Endodermal cell (in vitro differentiated cells): ENCODE data around the gene WDR87. TPM values are rescaled to one million over a fixed set of nuclear protein-coding genes. Genes with fewer than 3 reads are reported as not detected.

Experiments
- DNase-seq: peaks from one replicate; pipeline ENCODE4 v3.0.0-alpha.2; 2017
- H3K27ac ChIP-seq: 2 replicates; pipeline ENCODE4 v1.5.1; 2013; ENCODE audit warnings: mild to moderate bottlenecking, low read depth, low read length, moderate library complexity
- H3K27me3 ChIP-seq: 2 replicates; pipeline ENCODE4 v1.6.1; 2013; ENCODE audit warnings: mild to moderate bottlenecking, low read length, moderate library complexity; ENCODE audit not compliant: insufficient read depth, control insufficient read depth, poor library complexity, severe bottlenecking
- H3K36me3 ChIP-seq: 2 replicates; pipeline ENCODE4 v1.7.0; 2013; ENCODE audit warnings: mild to moderate bottlenecking, low read length, moderate library complexity; ENCODE audit not compliant: control insufficient read depth, insufficient read depth
- H3K4me1 ChIP-seq: one replicate; pipeline ENCODE4 v1.7.0; 2013; ENCODE audit warnings: low read length; ENCODE audit not compliant: control insufficient read depth, insufficient read depth
- H3K4me3 ChIP-seq: 2 replicates; pipeline ENCODE4 v1.5.1; 2013; ENCODE audit warnings: mild to moderate bottlenecking, low read length, moderate library complexity
- H3K9ac ChIP-seq: 2 replicates; pipeline ENCODE4 v1.6.1; 2013; ENCODE audit warnings: mild to moderate bottlenecking, low read length, moderate library complexity; ENCODE audit not compliant: poor library complexity, severe bottlenecking; ENCODE audit errors: extremely low read depth
- H3K9me3 ChIP-seq: 2 replicates; pipeline ENCODE4 v1.6.1; 2013; ENCODE audit warnings: mild to moderate bottlenecking, low read length, moderate library complexity; ENCODE audit not compliant: control insufficient read depth
- H3K27ac Mint-ChIP-seq: 2 replicates; pipeline ENCODE4 v1.8.0; 2020; ENCODE audit warnings: mixed read lengths
- H3K27me3 Mint-ChIP-seq: 2 replicates; pipeline ENCODE4 v1.8.0; 2021; ENCODE audit warnings: mild to moderate bottlenecking, mixed read lengths; ENCODE audit not compliant: insufficient read depth
- H3K36me3 Mint-ChIP-seq: 2 replicates; pipeline ENCODE4 v1.8.0; 2020; ENCODE audit warnings: low read depth, mixed read lengths
- H3K4me1 Mint-ChIP-seq: 2 replicates; pipeline ENCODE4 v1.8.0; 2020; ENCODE audit warnings: mixed read lengths
- H3K4me3 Mint-ChIP-seq: 2 replicates; pipeline ENCODE4 v1.8.0; 2020; ENCODE audit warnings: mild to moderate bottlenecking, moderate library complexity, mixed read lengths
- H3K9me3 Mint-ChIP-seq: 2 replicates; pipeline ENCODE4 v1.8.0; 2020; ENCODE audit warnings: mild to moderate bottlenecking, mixed read lengths
- WGBS, 2 experiments: methylation state at CpG; one replicate each; pipeline versions ENCODE4 v1.1.5 to v1.1.7; 2013; ENCODE audit warnings: missing lambda C conversion rate in 2 of 2, mixed read lengths in 1 of 2; ENCODE audit not compliant: insufficient coverage in 1 of 2, insufficient read length in 1 of 2; 5-methylcytosine and 5-hydroxymethylcytosine counted together
- total RNA-seq, 2 donors: library from RNA; stranded (reverse); fragmentation: NEBNext Ultra II Directional in 1 of 2; extraction: Animal tissue kit (Norgen Biotek cat#: 25700) in 1 of 2; gene quantifications; 2 replicates in 1 of 2; 3 replicates in 1 of 2; pipeline ENCODE4 v1.2.1, GENCODE V29; 2021
- TF ChIP-seq, protein P1 (sequence below): fragments of 200-600 bp; sonication (generic); conservative IDR thresholded peaks from 2 replicates; pipeline ENCODE4 v1.5.0; 2021; ENCODE audit warnings: antibody characterized with exemption, mild to moderate bottlenecking

WDR87 gene
- total RNA-seq, 2 donors from 2014 or later, result not detected

DNA sequence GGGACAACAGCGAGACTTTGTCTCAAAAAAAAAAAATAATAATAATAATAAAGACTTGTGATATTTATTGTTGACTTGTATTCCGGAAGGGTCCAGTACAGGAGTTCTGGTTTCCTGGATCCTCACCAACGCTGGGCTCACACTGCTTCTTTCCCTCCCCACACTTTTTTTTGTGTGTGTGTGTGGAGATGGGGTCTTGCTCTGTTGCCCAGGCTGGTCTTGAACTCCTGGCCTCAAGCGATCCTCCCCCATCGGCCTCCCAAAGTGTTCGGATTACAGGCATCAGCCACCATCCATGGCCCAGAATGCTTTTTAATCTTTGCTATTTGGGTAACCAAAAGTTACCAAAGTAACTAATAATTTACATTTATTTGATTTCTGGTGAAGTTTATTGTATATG lies 39.7 kb upstream of the WDR87 start:
- no peak overlapping the region for H3K4me3 Mint-ChIP-seq
- H3K27me3 Mint-ChIP-seq, result no peaks in the 10 kb centered on the region
- H3K27ac Mint-ChIP-seq, result no peak overlapping the region
- Histone ChIP-seq H3K27ac (no peak overlapping the region), H3K9ac (no peak overlapping the region), H3K4me3 (no peak overlapping the region), H3K4me1 (peaks cover 6% of the 10 kb centered on the region), H3K36me3 (no peaks in the 10 kb centered on the region), H3K9me3 (no peaks in the 10 kb centered on the region), H3K27me3 (no peaks in the 10 kb centered on the region)
- WGBS, 2 experiments, result 100% methylated on average over 5 of the region's 6 CpGs; no CpG with 5 or more reads in 1 of the 2 experiments
- H3K9me3 Mint-ChIP-seq, result no peaks in the 10 kb centered on the region
- H3K4me1 Mint-ChIP-seq, result peaks cover 12% of the 10 kb centered on the region
- TF ChIP-seq, protein P1, sequence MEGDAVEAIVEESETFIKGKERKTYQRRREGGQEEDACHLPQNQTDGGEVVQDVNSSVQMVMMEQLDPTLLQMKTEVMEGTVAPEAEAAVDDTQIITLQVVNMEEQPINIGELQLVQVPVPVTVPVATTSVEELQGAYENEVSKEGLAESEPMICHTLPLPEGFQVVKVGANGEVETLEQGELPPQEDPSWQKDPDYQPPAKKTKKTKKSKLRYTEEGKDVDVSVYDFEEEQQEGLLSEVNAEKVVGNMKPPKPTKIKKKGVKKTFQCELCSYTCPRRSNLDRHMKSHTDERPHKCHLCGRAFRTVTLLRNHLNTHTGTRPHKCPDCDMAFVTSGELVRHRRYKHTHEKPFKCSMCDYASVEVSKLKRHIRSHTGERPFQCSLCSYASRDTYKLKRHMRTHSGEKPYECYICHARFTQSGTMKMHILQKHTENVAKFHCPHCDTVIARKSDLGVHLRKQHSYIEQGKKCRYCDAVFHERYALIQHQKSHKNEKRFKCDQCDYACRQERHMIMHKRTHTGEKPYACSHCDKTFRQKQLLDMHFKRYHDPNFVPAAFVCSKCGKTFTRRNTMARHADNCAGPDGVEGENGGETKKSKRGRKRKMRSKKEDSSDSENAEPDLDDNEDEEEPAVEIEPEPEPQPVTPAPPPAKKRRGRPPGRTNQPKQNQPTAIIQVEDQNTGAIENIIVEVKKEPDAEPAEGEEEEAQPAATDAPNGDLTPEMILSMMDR, result no peak
- peaks cover 6% of the 10 kb centered on the region for H3K36me3 Mint-ChIP-seq
- no peak for DNase-seq

DNA sequence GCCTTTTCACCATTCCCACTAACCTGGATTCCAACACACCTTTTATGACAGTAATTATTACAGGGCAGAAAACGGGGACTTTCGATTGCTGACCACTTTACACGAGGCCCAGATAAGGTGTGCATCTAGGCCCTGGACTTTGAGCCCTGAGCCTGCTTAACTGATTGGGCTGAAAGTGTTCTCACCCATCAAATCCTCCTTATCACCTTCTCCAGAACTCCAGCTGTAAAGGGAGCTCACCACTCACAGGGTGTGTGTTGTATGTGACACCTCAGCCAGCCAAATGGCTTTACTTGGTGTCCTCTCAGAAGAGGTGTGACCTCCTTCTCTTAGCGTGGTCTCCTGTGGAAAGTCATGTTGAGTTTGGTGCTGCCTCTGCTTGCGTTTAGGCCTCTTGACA lies 37.1 kb upstream of the WDR87 start:
- Histone ChIP-seq H3K27me3 (no peaks in the 10 kb centered on the region), H3K4me3 (no peak overlapping the region), H3K36me3 (no peaks in the 10 kb centered on the region), H3K9ac (no peak overlapping the region), H3K27ac (no peak overlapping the region), H3K4me1 (peaks cover 6% of the 10 kb centered on the region), H3K9me3 (no peaks in the 10 kb centered on the region)
- H3K9me3 Mint-ChIP-seq, result peaks cover 3% of the 10 kb centered on the region
- peaks cover 17% of the 10 kb centered on the region for H3K4me1 Mint-ChIP-seq
- TF ChIP-seq, protein P1, result no peak
- WGBS, 2 experiments, result 88 to 90% methylated on average over 5 of the region's 5 CpGs
- no peaks in the 10 kb centered on the region for H3K27me3 Mint-ChIP-seq
- H3K4me3 Mint-ChIP-seq, result no peak overlapping the region
- no peak for DNase-seq
- no peak overlapping the region for H3K27ac Mint-ChIP-seq
- H3K36me3 Mint-ChIP-seq, result peaks cover 6% of the 10 kb centered on the region

DNA sequence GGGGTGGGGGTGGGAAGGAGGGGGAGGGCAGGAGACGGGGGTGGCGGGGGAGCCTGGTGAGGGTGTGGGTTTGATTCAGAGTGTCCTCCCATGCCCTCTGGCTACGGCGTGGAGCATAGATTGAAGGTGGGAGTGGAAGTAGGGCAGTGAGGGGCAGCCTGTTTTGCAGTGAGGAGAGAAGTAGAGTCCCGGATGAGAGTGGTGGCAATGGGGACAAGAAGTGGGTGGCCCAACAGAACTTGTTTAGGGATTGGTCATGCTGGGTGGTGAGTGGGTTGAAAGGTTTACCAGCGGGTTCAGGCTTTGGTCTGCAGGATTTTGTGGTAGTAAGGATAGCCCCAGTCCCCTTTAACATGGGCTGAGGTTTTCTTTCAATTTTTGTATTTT lies 36.1 kb upstream of the WDR87 start:
- H3K4me1 ChIP-seq, result peaks cover 6% of the 10 kb centered on the region
- WGBS, 2 experiments, result 89 to 95% methylated on average over 3 to 5 of the region's 6 CpGs
- TF ChIP-seq, protein P1, result no peak

More for the DNA sequence above, 36.1 kb upstream of the WDR87 start:
- no peaks in the 10 kb centered on the region for H3K36me3 ChIP-seq
- Mint-ChIP-seq H3K27ac (no peak overlapping the region), H3K27me3 (no peaks in the 10 kb centered on the region), H3K4me1 (peaks cover 17% of the 10 kb centered on the region), H3K36me3 (peaks cover 11% of the 10 kb centered on the region), H3K4me3 (no peak overlapping the region), H3K9me3 (peaks cover 8% of the 10 kb centered on the region)
- DNase-seq, result no peak
- H3K27me3 ChIP-seq, result no peaks in the 10 kb centered on the region
- H3K9me3 ChIP-seq, result peaks cover 6% of the 10 kb centered on the region
- no peak overlapping the region for H3K4me3 ChIP-seq
- no peak overlapping the region for H3K9ac ChIP-seq
- no peak overlapping the region for H3K27ac ChIP-seq
